Hepatocyte (in vitro differentiated cells): ENCODE data around the gene EEFSEC.

Source experiments
- CTCF ChIP-seq: fragments of 200-600 bp; sonication (generic); IDR thresholded peaks from 2 replicates; pipeline ENCODE4 v1.5.1; 2016; ENCODE audit warnings: antibody characterized with exemption, mild to moderate bottlenecking; ENCODE audit not compliant: poor library complexity
- EZH2 ChIP-seq: fragments of 200-600 bp; sonication (generic); IDR thresholded peaks from 2 replicates; pipeline ENCODE4 v1.6.1; 2016; ENCODE audit warnings: antibody characterized with exemption, mild to moderate bottlenecking, borderline replicate concordance
- EZH2phosphoT487 ChIP-seq: fragments of 200-600 bp; sonication (generic); IDR thresholded peaks from one replicate; pipeline ENCODE4 v1.6.1; 2018; ENCODE audit warnings: antibody characterized with exemption, mild to moderate bottlenecking, low read depth, moderate library complexity; ENCODE audit not compliant: unreplicated experiment, severe bottlenecking

- TF ChIP-seq CTCF (no peak), EZH2phosphoT487 (no peak), EZH2 (no peak)
Observed at GRCh38 chr3:128226186-128226725, 73.0 kb downstream of the EEFSEC start.
